ENCODE data around the gene OXSM. TPM values are rescaled to one million over a fixed set of nuclear protein-coding genes. Genes with fewer than 3 reads are reported as not detected.

Gene OXSM
- 12.4 and 15.2 TPM in 2 replicates for total RNA-seq (ENCODE audit: low replicate concordance)
- long read RNA-seq, transcript OXSM-201 (3 exons, 1,519 nt) = major isoform, 80 of 97 reads
- long read RNA-seq, partial matches to known transcripts = 7 of 97 reads
- long read RNA-seq, other reads (novel, unspliced or antisense) = 6 of 97 reads

DNA sequence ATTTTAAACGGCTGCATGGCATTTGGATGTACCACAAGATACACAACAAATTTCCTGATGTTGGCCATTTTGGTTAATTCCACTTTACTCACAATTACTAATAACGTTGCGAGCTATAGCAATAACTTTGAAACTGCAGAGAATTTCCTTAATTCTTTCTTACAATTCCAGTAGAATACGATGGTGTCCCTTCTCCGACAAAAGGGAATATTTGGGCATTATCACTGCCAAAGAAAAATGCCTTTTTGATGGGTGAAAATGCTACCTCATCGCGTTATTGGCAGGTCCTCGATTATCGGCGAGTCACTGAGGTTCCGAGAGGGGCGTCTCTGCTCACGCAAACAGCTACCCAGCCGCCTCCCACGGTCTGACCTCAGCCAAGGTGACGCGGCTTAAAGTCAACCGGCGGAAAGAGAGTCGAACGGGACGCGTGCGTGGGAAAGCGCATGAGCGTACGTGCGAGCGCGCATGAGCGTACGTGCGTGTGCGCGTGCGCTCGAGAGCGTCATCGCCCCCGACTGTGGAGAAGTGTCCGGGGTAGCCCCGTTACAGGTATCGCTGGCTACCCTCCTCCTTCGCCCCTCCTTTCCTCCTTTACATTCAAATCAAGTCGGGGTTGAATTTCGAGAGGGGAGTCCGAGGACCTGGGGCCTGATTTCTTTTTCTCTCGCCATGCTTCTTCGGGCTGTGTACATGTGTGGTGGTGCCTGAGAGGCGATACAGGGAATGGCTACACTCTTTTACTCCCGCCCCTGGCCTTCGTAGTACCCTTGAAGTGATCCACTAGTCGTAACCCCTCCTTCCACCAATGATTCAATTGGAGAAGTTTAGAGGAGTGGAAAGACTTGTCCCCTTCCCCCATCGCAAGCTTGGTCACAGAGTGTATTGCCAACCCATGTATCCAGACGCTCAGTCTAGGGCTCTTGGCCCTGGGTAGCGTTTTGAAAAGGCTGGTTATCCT, at the start of gene OXSM:
OXSM (plus strand) TSS at position 495 of the 961 bp plus-strand sequence. CDS start 931 bp downstream, outside the sequence.
- TF ChIP-seq, protein P1, sequence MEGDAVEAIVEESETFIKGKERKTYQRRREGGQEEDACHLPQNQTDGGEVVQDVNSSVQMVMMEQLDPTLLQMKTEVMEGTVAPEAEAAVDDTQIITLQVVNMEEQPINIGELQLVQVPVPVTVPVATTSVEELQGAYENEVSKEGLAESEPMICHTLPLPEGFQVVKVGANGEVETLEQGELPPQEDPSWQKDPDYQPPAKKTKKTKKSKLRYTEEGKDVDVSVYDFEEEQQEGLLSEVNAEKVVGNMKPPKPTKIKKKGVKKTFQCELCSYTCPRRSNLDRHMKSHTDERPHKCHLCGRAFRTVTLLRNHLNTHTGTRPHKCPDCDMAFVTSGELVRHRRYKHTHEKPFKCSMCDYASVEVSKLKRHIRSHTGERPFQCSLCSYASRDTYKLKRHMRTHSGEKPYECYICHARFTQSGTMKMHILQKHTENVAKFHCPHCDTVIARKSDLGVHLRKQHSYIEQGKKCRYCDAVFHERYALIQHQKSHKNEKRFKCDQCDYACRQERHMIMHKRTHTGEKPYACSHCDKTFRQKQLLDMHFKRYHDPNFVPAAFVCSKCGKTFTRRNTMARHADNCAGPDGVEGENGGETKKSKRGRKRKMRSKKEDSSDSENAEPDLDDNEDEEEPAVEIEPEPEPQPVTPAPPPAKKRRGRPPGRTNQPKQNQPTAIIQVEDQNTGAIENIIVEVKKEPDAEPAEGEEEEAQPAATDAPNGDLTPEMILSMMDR (conservative IDR thresholded peaks at IDR 0.05) = peak; percentile 17
- Mint-ChIP-seq H3K4me1 (ENCODE audit: unreplicated experiment) (peaks cover 30% of the 10 kb centered on the region), H3K27ac (peak within 1 kb of the TSS; percentile 92), H3K9me3 (no peaks in the 10 kb centered on the region), H3K4me3 (peak within 1 kb of the TSS; percentile 99), H3K36me3 (peaks cover 6% of the 10 kb centered on the region), H3K27me3 (no peaks in the 10 kb centered on the region)
- peak; percentile 78 for DNase-seq (ENCODE audit: extremely low spot score, unreplicated experiment)

DNA sequence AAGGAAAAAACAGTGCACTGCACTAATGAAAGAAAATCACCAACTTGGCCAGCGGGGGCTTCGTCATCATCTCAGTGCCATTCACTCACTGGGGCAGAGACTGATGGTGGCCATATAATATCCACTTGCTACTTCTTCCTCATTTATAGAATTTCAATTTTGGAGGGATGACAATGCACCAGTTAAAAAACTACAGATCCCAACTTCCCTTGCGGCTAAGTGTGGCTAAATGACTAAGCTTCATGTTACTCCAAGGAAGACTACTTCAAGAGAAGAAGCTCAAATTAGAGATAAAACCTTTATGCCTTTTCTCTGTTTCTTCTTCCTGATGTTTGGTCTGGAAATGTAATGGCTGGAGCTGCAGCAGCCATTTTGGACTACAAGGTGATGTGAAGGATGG, 45.4 kb upstream of the OXSM start:
- H3K9me3 Mint-ChIP-seq = no peaks in the 10 kb centered on the region
- no peaks in the 10 kb centered on the region for H3K27me3 Mint-ChIP-seq
- H3K27ac Mint-ChIP-seq = no peak overlapping the region
- H3K4me3 Mint-ChIP-seq = no peak overlapping the region
- TF ChIP-seq, protein P1 (conservative IDR thresholded peaks at IDR 0.05) = no peak
- H3K36me3 Mint-ChIP-seq = peaks cover 43% of the 10 kb centered on the region
- H3K4me1 Mint-ChIP-seq (ENCODE audit: unreplicated experiment) = no peaks in the 10 kb centered on the region
- no peak for DNase-seq (ENCODE audit: extremely low spot score, unreplicated experiment)

DNA sequence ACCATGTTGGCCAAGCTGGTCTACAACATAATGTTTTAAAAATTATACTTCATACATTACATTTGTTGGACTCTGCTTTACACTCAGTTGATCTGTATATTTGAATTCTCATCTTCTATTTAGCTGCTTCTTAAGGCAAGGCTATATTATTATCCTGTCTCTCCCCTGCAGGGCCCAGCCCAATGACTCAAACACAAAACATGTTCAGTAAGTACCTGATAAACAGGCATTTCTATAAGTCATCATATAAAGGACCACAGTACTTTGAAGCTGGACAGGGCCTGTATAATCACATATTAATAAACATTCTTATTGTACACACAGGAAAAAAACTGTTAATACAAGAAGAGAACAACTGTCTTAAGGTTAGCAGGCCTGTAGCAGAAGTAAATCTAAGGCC, 42.9 kb upstream of the OXSM start:
- Mint-ChIP-seq H3K27ac (no peak overlapping the region), H3K27me3 (no peaks in the 10 kb centered on the region), H3K4me1 (ENCODE audit: unreplicated experiment) (peaks cover 5% of the 10 kb centered on the region), H3K4me3 (no peak overlapping the region), H3K9me3 (no peaks in the 10 kb centered on the region), H3K36me3 (peaks cover 57% of the 10 kb centered on the region)
- TF ChIP-seq, protein P1 (conservative IDR thresholded peaks at IDR 0.05) = no peak
- no peak for DNase-seq (ENCODE audit: extremely low spot score, unreplicated experiment)

DNA sequence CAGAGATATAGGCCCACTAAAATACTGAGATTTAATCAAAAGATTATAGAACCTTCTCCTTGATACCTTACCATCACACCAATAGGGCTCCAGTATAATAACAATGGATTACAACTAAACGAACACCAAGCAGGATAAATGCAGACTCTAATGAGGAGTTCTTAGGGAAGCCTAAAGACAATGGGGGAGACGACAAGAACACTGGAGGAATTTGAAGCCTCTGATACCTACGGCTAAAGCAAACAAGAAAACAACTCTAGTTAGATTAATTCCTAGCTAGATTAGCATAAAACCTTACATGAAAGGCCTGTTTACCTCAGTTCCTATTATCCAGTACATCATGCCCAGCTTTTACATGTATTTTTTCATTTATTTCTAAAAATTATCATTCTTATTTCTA, 41.7 kb upstream of the OXSM start:
- Mint-ChIP-seq H3K27me3 (no peaks in the 10 kb centered on the region), H3K4me1 (ENCODE audit: unreplicated experiment) (peaks cover 5% of the 10 kb centered on the region), H3K36me3 (peaks cover 60% of the 10 kb centered on the region), H3K4me3 (no peak overlapping the region), H3K27ac (no peak overlapping the region), H3K9me3 (no peaks in the 10 kb centered on the region)
- no peak for DNase-seq (ENCODE audit: extremely low spot score, unreplicated experiment)
- TF ChIP-seq, protein P1 (conservative IDR thresholded peaks at IDR 0.05) = no peak

DNA sequence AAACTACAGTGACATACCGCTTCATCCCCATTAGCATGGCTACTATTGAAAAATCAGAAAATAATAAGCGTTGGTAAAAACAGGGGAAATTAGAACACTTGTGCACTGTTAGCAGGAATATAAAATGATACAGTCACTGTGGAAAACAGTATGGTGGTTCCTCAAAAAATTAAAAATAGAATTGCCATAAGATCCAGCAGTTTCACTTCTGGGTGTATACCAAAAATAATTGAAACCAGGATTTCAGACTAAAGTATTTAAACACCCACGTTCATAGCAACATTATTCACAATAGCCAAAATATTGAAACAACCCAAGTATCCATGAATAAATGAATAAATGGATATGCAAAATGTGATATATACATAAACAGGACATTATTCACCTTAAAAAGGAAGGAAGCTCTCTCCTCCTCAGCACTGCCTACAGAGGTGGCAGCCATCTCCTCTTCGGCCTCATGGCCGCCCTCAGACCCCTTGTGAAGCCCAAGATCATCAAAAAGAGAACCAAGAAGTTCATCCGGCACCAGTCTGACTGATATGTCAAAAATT, 40.8 kb upstream of the OXSM start:
- H3K36me3 Mint-ChIP-seq = peaks cover 53% of the 10 kb centered on the region
- H3K4me1 Mint-ChIP-seq (ENCODE audit: unreplicated experiment) = peaks cover 5% of the 10 kb centered on the region
- no peaks in the 10 kb centered on the region for H3K27me3 Mint-ChIP-seq

More for the DNA sequence above, 40.8 kb upstream of the OXSM start:
- H3K4me3 Mint-ChIP-seq = no peak overlapping the region
- DNase-seq (ENCODE audit: extremely low spot score, unreplicated experiment) = no peak
- no peaks in the 10 kb centered on the region for H3K9me3 Mint-ChIP-seq
- no peak overlapping the region for H3K27ac Mint-ChIP-seq
- TF ChIP-seq, protein P1 (conservative IDR thresholded peaks at IDR 0.05) = no peak

Data from type B pancreatic cell (in vitro differentiated cells).